HG03558 (cell line): ENCODE data around the gene SEC16B.
"Not testable (repeated sequence)": the region's sequence is repeated elsewhere in the genome, so short reads cannot be mapped to it uniquely, and the experiment has no call there.

Experiments used
- ATAC-seq: cut with Tn5 transposase; IDR thresholded peaks from one replicate; pipeline ENCODE4 v1.9.1; 2021; ENCODE audit warnings: moderate number of reproducible peaks; ENCODE audit not compliant: unreplicated experiment; ENCODE audit errors: extremely low read depth

SEC16B gene, protein sequence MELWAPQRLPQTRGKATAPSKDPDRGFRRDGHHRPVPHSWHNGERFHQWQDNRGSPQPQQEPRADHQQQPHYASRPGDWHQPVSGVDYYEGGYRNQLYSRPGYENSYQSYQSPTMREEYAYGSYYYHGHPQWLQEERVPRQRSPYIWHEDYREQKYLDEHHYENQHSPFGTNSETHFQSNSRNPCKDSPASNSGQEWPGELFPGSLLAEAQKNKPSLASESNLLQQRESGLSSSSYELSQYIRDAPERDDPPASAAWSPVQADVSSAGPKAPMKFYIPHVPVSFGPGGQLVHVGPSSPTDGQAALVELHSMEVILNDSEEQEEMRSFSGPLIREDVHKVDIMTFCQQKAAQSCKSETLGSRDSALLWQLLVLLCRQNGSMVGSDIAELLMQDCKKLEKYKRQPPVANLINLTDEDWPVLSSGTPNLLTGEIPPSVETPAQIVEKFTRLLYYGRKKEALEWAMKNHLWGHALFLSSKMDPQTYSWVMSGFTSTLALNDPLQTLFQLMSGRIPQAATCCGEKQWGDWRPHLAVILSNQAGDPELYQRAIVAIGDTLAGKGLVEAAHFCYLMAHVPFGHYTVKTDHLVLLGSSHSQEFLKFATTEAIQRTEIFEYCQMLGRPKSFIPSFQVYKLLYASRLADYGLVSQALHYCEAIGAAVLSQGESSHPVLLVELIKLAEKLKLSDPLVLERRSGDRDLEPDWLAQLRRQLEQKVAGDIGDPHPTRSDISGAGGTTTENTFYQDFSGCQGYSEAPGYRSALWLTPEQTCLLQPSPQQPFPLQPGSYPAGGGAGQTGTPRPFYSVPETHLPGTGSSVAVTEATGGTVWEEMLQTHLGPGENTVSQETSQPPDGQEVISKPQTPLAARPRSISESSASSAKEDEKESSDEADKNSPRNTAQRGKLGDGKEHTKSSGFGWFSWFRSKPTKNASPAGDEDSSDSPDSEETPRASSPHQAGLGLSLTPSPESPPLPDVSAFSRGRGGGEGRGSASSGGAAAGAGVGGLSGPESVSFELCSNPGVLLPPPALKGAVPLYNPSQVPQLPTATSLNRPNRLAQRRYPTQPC

DNA sequence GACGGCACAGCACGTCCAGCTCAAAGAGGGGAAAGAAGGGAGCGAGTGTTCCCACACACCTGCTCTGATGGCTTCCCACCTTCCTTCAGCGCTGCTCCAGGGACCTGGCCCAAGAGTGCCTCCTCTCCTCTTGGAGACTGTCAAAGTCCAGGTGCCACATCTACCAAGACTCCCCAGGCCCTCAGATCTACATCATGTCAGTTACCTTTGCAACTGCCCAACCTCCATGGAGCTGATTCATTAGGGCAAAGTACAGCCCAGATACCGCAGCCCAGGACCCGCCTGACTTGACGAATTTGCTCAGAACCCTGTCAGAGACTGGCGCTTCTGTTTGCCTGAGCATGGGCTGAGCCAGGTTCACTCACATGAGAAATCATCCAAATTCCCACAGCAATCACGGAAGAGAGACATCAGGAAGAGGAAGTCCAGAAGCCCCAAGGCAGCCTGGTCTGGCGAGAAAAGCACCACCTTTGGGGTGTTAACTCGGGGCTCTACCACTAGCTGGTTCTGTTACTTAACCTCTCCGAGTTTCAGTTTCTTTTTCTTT is at the start of gene SEC16B:
Gene SEC16B, minus strand, starts transcription at position 234 of the 547 bp plus-strand sequence. CDS start 2,077 bp downstream, outside the sequence.
- no peak for ATAC-seq

DNA sequence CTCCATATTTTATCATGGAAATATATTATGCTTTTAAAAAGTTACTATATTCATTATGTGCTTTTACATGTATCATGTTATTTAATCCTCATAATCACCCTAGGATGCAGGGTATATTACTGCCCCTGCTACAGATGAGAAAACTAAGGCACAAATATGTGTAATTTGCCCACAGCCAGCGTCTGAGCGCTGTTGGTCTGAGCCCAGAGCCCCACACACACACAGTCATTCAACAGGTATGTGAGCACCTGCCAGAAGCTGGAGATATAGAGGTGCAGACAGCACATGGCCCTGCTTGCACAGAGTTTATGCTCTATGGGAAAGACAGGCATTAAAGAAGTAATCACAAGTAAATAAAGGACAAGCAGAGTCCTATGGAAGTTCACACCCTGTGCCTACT is 49.8 kb upstream of the SEC16B start:
- ATAC-seq, result no peak

DNA sequence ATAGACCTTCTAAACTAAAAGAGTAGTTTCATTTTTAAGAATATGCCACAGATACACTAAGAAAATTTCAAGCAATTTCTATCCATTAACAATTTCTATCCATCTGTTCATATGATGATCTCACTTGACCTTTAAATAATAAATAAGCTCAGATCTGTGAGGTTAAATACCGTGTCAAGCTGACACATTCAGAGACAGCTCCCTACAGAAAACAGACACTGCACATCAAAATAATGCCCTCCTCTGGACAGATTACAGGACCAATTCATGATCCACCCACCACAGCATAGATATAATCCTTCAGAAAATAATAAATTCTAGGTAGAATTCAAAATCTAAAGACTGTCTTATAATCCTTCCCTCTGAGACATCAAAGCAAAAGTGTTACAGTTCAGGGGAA is 49.4 kb upstream of the SEC16B start:
- ATAC-seq, result no peak

- ATAC-seq, result no peak
Observed at GRCh38 chr1:178017517-178017916, 47.7 kb upstream of the SEC16B start.

DNA sequence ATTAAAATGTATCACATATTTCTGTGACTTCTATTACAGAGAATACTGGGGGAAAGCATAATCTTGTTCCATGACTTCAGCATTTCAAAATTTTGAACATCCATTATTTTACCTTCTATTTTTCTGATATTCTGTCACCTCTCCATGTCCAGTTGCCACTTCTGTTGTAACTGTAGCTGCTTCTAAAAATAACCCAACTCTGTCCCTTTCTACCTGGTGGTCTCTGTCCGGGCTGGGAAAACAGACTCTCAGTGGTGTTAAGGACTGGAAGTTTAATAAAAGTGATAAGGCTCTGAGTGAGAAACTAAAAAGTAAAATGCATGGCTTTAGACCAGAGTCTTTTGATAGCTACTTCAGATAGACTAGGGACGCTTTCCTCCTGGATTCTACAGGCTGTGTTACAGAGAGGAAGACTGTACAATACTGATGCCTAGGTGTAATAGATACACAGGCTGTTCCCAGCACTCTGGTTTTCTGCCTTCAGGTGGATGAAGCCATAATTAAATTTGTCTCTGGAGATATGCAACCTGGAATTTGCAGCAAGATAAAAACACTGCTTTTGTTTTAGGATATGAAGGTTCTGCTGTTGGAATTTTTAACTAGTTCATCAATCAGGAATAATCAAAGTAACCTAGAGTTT is 42.1 kb upstream of the SEC16B start:
- ATAC-seq, result no peak

DNA sequence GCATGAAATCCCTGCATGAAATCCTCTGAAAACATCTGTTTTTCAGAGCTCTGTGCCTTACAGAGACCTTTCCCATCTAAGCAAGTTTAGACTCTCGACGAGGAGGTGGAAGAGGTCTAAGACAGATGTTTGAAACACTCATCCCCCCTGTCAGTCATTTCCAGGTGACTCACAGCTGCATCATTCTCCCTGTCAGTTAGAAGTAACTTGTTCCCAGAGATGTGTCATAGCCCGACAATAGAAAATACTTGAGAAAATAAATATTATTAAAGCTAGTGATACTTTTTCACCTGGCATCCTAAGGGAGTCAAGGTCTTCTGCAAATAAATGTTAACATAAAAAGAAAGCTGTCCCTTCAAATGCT is 41.6 kb upstream of the SEC16B start:
- ATAC-seq, result no peak

- ATAC-seq, result no peak
Observed at GRCh38 chr1:178010674-178011464, 41.0 kb upstream of the SEC16B start.

- no peak for ATAC-seq
Observed at GRCh38 chr1:178006043-178006442, 36.2 kb upstream of the SEC16B start.

- no peak for ATAC-seq
Observed at GRCh38 chr1:178005450-178005849, 35.6 kb upstream of the SEC16B start.

DNA sequence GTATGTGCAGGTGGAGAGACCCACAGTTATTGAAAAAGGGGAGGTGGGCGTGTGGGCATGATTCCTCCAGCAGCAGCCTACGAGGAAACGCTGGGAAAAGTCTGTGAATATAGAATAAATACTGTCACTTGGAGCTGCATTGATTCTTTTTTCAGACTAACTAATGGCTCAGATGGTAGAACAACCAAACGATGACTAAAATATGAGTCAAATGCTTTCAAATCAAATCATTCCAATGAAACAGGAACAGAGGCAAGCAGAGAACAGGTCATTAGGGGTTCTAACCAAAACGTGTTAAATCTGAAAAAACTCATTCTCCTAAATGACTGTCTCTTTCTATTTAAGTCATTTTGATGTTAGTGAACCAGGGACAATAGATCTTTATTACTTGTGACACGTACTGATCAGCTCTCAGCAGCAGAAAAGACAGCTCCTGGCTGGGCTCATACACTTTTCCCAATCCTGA is 35.1 kb upstream of the SEC16B start:
- ATAC-seq, result peak; percentile 77

- no peak for ATAC-seq
Observed at GRCh38 chr1:177998696-177999631, 29.1 kb upstream of the SEC16B start.

DNA sequence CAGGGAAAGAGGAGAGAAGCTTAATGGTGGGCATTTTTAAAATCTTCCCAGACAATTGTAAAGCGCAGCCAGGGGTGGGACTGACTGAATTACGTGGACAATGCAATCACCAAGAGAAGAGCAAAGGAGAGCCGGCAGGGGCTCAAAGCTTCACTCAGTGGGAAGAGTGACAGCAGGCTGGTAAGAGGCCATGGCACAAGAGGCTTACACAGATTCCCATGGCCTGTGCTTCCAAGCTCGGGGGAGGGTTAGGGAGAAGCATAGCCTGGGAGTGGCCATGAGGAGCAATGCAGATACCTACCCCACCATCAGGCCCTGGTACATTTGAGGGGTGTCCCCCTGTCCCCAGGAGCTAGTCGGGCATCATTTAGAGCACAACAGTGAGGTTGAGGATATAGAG is 27.1 kb upstream of the SEC16B start:
- no peak for ATAC-seq

DNA sequence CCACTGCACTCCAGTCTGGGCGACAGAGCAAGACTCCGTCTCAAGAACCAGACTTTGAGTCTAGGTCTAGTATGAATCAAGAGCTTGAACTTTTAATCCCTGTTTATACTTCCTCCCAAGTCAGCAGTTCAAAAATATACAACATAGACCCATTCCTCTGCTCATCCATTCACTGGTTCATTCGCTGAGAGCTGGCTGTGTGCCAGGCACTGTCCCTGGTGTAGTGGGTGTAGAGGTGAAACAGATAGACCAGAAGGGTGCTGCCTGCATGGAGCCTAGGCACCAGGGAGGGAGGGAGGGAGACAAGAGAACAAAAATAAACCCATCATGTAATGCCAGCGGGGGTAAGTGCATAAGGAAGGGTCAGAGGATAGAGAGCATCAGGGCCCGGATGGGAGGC is 25.5 kb upstream of the SEC16B start:
- no peak for ATAC-seq

- not testable (repeated sequence) for ATAC-seq
Observed at GRCh38 chr1:177986281-177986680, 16.4 kb upstream of the SEC16B start.

GRCh38 chr1:177984761-177985160 is 14.9 kb upstream of the SEC16B start:
- ATAC-seq, result no peak

DNA sequence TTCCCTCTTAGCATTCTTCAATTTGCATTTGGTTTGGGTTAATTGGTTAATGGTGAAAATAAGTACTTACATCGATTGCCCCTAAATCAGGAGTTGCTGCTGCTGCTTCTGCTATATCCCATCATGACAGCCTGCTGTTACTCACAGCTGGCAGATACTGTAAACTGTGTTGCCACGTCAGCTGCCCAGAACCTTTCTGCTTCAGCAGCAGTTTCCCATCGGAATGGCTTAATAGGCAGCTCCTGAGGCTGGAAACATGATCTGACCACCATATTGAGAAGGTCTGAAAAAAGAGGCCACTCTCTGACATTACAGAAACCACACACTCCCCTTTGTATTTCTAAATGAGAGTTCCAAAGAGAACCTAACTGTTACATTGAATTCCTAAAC is 14.3 kb upstream of the SEC16B start:
- ATAC-seq, result no peak

- no peak for ATAC-seq
Observed at GRCh38 chr1:177983482-177984135, 13.8 kb upstream of the SEC16B start.

DNA sequence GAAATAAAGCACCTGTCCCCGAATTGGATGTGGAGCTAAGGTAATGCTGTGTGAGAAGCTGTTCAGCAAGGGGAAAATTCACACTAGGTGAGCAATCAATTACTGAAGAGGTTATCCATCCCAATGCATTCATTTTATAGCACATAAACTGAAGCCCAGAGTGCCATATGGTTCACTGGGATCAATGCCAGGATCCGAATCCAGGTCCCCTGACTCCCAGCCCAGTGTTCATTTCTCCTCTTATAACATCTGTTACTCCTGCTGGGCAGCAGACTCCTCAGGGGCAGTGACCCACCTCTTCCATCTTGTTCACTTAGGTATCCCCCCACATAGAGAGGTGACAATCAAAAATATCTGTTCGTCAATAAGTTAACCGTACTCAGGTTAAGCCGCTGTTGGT is 13.2 kb upstream of the SEC16B start:
- no peak for ATAC-seq
